Stimulated activated naive CD8-positive, alpha-beta T cell treated with anti-CD3 and anti-CD28 coated beads, Interleukin-15, Interleukin-2, amounts not matched to agents 100 U/mL and 50 U/mL, for 24 hours (primary cell): ENCODE results near the gene MSMO1.

ENCODE experiments used
- ATAC-seq: fragments of 150-1000 bp; cut with Tn5 transposase; one replicate; pipeline ENCODE4 v1.10.0; 2021
- DNase-seq: peaks from one replicate; pipeline ENCODE4 v3.0.0; 2021

Gene MSMO1

GRCh38 chr4:165360041-165360695 lies 32.7 kb downstream of the MSMO1 start:
- no peak for ATAC-seq
- DNase-seq, result no peak

GRCh38 chr4:165360985-165361670 lies 33.7 kb downstream of the MSMO1 start:
- no peak for DNase-seq
- no peak for ATAC-seq

GRCh38 chr4:165361810-165362209 lies 34.3 kb downstream of the MSMO1 start:
- ATAC-seq, result no peak

GRCh38 chr4:165364452-165365080 lies 37.1 kb downstream of the MSMO1 start:
- DNase-seq (no peak), ATAC-seq (no peak)

More at GRCh38 chr4:165361810-165362209, 34.3 kb downstream of the MSMO1 start:
- no peak for DNase-seq

GRCh38 chr4:165367040-165367439 lies 39.6 kb downstream of the MSMO1 start:
- DNase-seq (no peak), ATAC-seq (no peak)

GRCh38 chr4:165368114-165368513 lies 40.6 kb downstream of the MSMO1 start:
- DNase-seq (no peak), ATAC-seq (no peak)

GRCh38 chr4:165368567-165368966 lies 41.1 kb downstream of the MSMO1 start:
- DNase-seq (no peak), ATAC-seq (no peak)

- no peak for ATAC-seq
- DNase-seq, result no peak
These were observed 42.1 kb downstream of the MSMO1 start for GRCh38 chr4:165369522-165369921.

GRCh38 chr4:165370530-165370929 lies 43.1 kb downstream of the MSMO1 start:
- no peak for ATAC-seq

GRCh38 chr4:165375465-165375864 lies 48.0 kb downstream of the MSMO1 start:
- DNase-seq (no peak), ATAC-seq (no peak)

More at GRCh38 chr4:165370530-165370929, 43.1 kb downstream of the MSMO1 start:
- no peak for DNase-seq

- DNase-seq (no peak), ATAC-seq (no peak)
These were observed 50.9 kb downstream of the MSMO1 start for GRCh38 chr4:165378398-165378744.

GRCh38 chr4:165378745-165379677 lies 51.5 kb downstream of the MSMO1 start, which contains the start of gene CPE:
Gene CPE (plus strand): TSS chr4:165379008. CDS start chr4:165379222, 214 bp downstream.
- DNase-seq, result peak; percentile 71

GRCh38 chr4:165379678-165380064 lies 52.2 kb downstream of the MSMO1 start:
- ATAC-seq (no peak), DNase-seq (no peak)

More at GRCh38 chr4:165378745-165379677, 51.5 kb downstream of the MSMO1 start, which contains the start of gene CPE:
- peak; percentile 98 for ATAC-seq

- no peak for ATAC-seq
- DNase-seq, result no peak
These were observed 53.3 kb downstream of the MSMO1 start for GRCh38 chr4:165380805-165381204.

GRCh38 chr4:165381821-165382373 lies 54.4 kb downstream of the MSMO1 start:
- ATAC-seq (no peak), DNase-seq (no peak)

- ATAC-seq (no peak), DNase-seq (no peak)
These were observed 55.2 kb downstream of the MSMO1 start for GRCh38 chr4:165382640-165383039.

- DNase-seq, result no peak
- ATAC-seq, result no peak
These were observed 56.2 kb downstream of the MSMO1 start for GRCh38 chr4:165383591-165384073.

GRCh38 chr4:165384186-165384585 lies 56.7 kb downstream of the MSMO1 start:
- ATAC-seq (no peak), DNase-seq (no peak)

- DNase-seq (no peak), ATAC-seq (no peak)
These were observed 57.1 kb downstream of the MSMO1 start for GRCh38 chr4:165384598-165384997.

- DNase-seq, result no peak
- ATAC-seq, result no peak
These were observed 57.7 kb downstream of the MSMO1 start for GRCh38 chr4:165385126-165385525.

GRCh38 chr4:165386328-165386727 lies 58.9 kb downstream of the MSMO1 start:
- no peak for DNase-seq
- ATAC-seq, result no peak

- ATAC-seq (no peak), DNase-seq (no peak)
These were observed 61.3 kb downstream of the MSMO1 start for GRCh38 chr4:165388756-165389155.
